ENCODE measurements around the gene BET1L.
"Not testable (repeated sequence)": the region's sequence is repeated elsewhere in the genome, so short reads cannot be mapped to it uniquely, and the experiment has no call there.

Gene BET1L

DNA sequence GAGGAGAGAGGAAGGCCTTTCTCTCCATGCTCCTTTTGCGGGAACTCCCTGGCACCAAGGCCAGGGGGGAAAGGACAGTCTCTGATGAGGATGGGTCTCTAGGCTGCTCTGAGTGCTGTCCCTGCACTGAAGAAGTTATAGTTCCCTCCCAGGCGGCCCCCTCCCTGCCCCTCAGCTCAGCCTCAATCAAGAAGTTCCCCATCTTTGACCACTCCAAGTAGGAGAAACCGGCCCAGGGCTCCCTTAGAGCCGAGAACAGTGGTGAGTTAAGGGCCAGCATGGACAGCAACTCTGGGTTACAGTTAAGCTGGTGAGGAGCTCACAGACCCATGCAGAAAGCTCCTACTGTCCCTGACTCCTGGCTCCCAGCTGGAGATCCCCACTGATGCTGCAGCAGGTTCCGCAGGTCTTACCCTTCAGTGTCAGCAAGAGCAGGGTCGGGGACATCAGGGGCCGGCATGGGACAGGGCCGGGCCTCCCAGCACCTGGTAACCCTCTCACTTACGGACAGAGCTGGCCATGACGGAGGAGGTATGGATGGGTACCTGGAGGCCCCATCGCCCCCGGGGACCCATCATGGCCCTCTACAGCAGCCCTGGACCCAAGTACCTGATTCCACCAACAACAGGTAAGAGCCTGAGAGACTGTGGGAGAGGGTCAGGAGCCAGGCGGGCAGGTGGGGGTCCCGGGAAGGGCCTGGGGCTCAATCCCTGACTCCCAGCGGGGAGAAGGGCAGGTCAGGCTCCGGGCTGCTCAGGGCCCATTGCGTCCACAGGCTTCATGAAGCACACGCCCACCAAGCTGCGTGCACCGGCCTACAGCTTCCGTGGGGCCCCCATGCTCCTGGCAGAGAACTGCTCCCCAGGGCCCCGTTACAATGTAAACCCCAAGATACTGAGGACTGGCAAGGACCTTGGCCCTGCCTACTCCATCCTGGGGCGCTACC is 10.1 kb downstream of the BET1L start:
- no peak for DNase-seq (ENCODE audit: low spot score)

DNA sequence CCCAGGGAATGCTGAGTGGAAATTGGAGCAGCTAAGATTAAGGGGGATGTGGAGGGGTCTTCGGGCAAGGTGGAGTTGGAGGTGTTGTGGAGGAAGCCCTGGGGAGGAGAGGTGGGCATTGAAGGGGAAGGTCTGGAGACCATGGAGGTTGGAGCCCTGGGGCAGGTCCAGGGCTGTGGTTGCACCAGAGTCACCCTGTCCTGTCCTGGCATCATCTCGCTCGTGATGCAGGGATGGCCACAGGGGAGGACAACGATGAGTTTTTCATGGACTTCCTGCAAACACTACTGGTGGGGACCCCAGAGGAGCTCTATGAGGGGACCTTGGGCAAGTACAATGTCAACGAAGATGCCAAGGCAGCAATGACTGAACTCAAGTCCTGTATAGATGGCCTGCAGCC is 13.7 kb downstream of the BET1L start:
- not testable (repeated sequence) for DNase-seq (ENCODE audit: low spot score)

DNA sequence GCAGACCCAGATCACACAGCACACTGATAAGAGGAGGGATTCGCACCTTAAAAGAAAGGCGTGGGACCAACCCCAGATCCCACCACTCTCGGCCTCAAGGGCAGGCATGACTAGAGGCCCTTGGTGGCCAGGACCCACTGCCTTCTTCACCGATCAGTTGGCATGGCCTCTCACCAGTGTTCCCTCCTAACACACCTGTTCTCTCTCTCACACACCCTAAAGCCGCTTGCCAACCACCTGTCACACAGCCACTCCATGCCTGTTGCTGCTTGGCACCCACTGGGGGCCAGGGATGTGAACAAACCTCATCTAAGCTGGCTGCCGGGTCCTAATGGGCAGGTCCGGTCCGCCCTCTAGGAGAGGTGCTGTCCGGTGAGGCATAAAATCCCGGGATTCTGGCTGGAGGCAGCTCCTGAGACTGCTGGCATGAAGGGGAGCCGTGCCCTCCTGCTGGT is 14.5 kb downstream of the BET1L start, which contains the start of gene SCGB1C1:
Gene SCGB1C1 (plus strand): TSS at position 405 of the 455 bp plus-strand sequence. CDS start 22 bp downstream, at position 427.
- DNase-seq (ENCODE audit: low spot score) = not testable (repeated sequence)

DNA sequence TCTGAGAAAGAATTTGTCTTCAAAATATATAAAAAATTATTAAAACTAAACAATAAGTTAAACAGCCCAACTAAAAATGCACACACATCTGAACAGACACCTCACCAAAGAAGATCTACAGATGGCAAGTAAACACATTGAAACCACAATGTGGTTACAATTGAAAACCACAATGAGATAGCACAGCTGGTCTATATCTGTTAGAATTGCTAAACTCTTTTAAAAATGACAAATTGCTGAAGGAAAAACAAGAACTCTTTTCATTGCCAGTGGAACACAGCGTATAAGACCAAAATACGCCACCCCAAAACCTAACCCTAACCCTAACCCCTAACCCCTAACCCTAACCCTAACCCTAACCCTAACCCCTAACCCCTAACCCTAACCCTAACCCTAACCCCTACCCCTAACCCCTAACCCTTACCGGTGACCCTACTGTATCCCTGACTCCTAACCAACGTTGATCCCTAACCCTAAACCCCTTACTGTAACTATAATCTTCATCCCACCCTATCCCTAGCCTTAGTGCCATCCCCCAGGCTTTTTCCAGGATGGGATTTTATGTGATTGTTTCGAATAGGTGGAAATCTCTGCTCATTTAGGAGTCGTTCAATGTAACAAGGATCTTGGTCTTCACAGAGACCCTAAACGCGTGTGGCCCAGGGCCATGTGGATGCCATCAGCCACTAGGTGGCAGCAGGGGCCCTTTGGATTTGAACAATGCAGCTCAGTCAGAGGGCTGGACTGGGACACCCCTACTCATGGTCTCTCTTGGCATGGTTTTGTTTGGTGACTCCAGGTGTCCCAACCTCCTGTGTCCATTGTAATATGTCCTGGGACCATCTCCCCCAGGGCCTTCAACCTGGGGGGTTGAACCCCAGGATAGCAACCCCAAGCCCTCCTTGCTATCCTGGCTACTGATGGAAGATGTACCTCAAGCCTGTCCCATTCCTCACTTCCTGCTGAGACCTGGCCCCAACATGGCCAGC is 15.4 kb downstream of the BET1L start:
- not testable (repeated sequence) for DNase-seq (ENCODE audit: low spot score)

DNA sequence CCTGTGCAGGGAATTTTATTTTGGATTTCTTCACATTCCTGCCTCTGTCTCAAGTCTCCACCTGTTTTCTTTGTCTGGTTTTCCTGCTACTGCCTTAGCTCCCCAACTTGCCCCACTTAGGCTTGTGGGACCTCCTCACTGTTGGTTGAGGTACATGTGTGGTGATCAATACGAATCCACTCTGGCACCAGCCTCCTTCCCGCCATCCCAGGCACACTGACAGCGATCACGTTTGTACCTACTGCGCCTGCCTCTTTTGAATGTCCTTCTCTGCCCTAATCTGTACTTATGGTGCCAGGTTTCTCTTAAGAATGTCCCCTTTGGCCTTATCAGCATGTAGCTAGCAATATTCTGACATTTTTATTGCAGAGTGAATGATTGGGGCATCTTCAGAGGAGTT is 16.7 kb downstream of the BET1L start:
- not testable (repeated sequence) for DNase-seq (ENCODE audit: low spot score)

DNA sequence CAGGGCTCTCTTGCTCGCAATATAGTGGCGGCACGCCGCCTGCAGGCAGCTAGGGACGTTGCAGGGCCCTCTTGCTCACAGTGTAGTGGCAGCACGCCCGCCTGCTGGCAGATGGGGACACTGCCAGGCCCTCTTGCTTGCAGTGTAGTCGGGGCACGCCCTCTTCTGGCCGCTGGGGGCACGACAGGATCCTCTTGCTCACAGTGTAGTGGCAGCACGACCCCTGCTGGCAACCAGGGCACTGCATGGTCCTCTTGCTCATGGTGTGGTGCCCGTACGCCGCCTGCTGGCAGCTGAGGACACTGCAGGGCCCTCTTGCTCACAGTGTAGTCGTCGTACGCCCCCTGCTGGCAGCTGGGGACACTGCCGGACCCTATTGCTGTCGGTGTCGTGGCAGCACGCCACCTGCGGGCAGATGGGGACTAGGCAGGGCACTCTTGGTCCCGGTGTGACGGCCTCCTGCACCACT is 17.3 kb downstream of the BET1L start:
- DNase-seq (ENCODE audit: low spot score) = not testable (repeated sequence)

DNA sequence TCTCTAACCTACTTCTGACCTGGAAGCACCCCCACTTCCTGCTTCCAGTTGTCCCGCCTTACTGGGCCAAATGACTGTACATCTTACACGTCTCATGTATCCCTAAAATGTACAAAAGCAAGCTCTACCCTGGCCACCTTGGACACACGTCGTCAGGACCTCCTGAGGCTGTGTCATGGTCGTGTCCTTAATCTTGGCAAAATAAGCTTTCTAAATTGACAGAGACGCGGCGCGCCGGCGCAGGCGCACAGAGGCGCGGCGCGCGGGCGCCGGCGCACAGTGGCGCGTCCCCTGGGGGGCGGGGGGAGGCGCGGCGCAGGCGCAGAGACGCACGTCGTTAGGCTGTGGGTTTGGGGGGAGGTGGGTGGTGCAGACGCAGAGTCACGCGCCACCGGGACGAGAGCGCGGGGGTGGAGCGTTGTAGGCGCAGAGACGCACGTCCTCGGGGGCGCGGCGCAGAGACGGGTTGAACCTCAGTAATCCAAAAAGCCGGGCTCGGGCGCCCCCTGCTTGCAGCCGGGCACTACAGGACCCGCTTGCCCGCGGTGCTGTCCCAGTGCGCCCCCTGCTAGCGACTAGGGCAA is 17.9 kb downstream of the BET1L start:
- not testable (repeated sequence) for DNase-seq (ENCODE audit: low spot score)

DNA sequence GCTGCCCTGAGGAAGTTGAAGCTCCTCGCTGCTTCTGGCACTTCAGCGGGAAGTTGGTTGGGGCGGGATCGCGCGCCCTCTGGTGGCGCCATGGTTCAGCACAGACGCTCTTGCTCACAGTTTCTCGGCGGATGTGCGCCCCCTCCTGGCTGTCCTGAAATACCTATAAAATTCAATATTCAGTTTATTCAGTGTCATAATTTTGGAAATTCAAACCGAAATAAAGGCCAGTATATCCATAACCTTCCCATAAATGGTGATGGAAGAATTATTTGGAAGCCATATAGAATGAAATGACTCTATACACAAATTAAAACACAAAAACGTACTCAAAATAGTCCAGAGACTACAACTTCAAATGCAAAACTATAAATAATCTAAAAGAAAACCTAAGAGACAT is 27.0 kb downstream of the BET1L start:
- DNase-seq (ENCODE audit: low spot score) = not testable (repeated sequence)

Measured in hematopoietic multipotent progenitor cell treated with erythropoietin and hydrocortisone succinate and interleukin-3 and kit ligand, for 17 days (in vitro differentiated cells).